K562 treated with DMSO at 1 percent for 4 hours (cell line): ENCODE measurements around the gene PDE4C. TPM values are rescaled to one million over a fixed set of nuclear protein-coding genes. Genes with fewer than 3 reads are reported as not detected.

Experiments
- total RNA-seq: library from RNA; unstranded; fragments of 300-600 nt; gene quantifications from 2 replicates; pipeline ENCODE4 v1.2.3, GENCODE V29; 2022; ENCODE audit not compliant: insufficient read depth

Gene PDE4C
- not detected in 2 replicates for total RNA-seq

DNA sequence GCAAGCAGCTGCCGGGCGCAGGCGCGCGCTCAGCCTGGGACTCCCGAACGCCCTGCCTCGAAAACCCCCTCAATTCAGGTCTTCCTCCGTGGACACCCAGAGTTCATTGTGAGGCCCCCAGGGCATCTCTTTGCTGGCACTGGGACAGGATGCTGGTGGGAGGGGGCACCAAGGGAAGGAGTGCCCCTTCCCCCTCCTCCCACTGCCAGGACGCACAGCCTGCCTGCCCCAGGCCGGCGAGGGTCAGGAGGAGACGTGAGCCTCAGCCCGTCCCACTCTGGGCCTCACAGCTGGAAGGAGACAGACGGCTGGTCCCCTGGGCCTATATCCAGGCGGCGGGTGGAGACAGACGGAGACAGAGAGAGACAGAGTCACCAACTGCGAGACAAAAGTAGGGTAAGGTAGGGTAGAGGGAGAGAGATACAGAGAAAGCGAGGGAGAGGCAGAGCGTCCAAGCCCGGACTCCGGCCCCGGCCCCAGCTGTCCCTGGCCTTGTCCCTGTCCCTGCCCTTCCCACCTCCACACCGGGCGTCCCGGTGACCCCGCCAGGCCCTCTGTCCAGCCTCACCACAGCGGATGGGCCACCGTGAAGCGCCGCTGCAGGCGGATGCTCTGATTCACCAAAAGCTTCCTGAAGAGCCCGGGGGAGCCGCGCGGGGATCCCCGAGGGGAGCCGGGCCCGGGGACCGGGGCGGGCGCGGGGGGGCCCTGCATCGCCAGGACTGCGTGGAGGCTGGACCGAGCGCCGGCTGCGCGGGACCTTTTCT, at the start of gene PDE4C:
TSS of gene PDE4C (minus strand) at position 737 of the 767 bp plus-strand sequence. CDS start at position 714, 23 bp downstream.

DNA sequence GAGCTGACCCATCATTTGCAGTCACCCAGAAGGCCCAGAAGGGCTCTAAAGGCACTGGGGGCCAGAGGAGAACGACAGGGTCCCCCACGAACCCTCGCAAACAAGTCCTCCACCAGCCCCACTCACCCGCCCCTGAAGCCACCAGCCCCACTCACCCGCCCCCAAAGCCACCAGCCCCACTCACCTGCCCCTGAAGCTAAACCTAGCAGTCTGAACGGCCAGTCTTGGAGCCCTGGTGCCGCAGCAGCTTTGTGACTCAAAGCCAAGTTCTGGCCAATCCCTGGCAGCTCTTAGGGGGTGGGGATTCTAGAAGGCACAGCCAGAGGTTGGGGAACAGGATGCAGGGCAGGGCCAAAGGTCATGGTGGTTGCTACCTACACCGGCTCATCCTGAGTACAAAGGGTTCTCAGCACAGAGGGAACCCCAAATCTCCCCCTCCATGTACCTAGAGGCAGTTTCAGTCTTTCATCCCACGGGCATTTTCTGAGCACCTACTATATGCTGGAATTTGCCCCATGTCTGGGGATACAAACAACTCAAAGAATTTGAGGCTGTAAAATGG, 48.1 kb upstream of the PDE4C start, which contains the start of gene IQCN:
TSS of gene IQCN (minus strand) at position 234 of the 562 bp plus-strand sequence. CDS start 4,974 bp downstream, outside the sequence.

GRCh38 chr19:18203863-18204393, 22.3 kb downstream of the PDE4C start, which contains the start of gene RAB3A:
Gene RAB3A (minus strand): TSS chr19:18204042. CDS start chr19:18202740, 1,302 bp downstream.

DNA sequence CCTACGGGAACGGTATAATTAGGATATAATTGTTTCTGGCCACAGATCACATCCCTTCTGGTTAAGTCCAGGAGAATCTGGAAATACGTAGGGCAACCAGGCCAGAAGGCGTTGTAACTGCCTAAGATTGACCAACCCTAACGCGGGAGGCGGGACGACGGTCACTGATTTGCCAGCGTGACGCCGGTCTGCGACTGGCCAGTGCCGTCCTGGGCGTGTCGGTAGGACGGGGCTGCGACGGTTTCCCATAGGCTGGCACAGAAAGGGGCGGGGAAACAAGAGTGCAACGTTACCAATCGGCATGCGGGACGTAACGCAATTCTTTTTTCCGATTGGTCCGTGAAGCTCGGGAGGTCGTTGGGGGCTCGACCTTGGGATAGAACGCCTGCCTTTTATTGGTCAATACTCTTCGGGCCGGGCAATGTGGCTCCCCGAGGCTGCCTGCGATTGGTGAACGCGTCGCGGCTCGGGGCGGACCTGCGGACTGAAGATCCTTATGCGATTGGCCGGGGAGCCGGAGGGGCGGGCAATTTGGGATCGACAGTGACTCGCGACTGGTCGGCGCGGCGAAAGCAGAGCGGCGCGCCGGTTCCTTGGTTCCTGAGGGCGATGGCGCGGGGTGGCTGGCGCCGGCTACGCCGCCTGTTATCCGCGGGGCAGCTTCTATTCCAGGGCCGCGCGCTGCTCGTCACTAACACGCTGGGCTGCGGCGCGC, 33.4 kb downstream of the PDE4C start, which contains the start of gene MPV17L2:
TSS of gene MPV17L2 (plus strand) at position 546 of the 715 bp plus-strand sequence. CDS start at position 610, 64 bp downstream.

Other genes with a start within 250 kb of the PDE4C start
- gene ARRDC2, start 218.3 kb downstream of the PDE4C start, total RNA-seq: 27.4 and 31.6 TPM in 2 replicates
- gene IL12RB1, start 139.5 kb downstream of the PDE4C start, total RNA-seq: not detected in 2 replicates
- 10.6 and 11.1 TPM in 2 replicates for gene MAST3, start 128.7 kb downstream of the PDE4C start, total RNA-seq
- gene PIK3R2, start 73.3 kb downstream of the PDE4C start, total RNA-seq: 10.9 and 18.2 TPM in 2 replicates
- 69.5 and 75.7 TPM in 2 replicates for gene IFI30, start 52.6 kb downstream of the PDE4C start, total RNA-seq
- gene MPV17L2, start 33.2 kb downstream of the PDE4C start, total RNA-seq: 49.2 and 61.0 TPM in 2 replicates
- 1.5 and 4.9 TPM in 2 replicates for gene RAB3A, start 22.4 kb downstream of the PDE4C start, total RNA-seq
- 2.2 and 4.1 TPM in 2 replicates for gene IQCN, start 48.0 kb upstream of the PDE4C start, total RNA-seq
- 156 and 226 TPM in 2 replicates for gene JUND, start 55.2 kb upstream of the PDE4C start, total RNA-seq
- 297 and 319 TPM in 2 replicates for gene LSM4, start 96.6 kb upstream of the PDE4C start, total RNA-seq
- 17.2 and 26.4 TPM in 2 replicates for gene PGPEP1, start 114.2 kb upstream of the PDE4C start, total RNA-seq
- gene GDF15, start 159.7 kb upstream of the PDE4C start, total RNA-seq: 320 and 331 TPM in 2 replicates
- 0.41 and 1.0 TPM in 2 replicates for gene LRRC25, start 171.2 kb upstream of the PDE4C start, total RNA-seq
- gene SSBP4, start 193.0 kb upstream of the PDE4C start, total RNA-seq: 102 and 118 TPM in 2 replicates
- 348 and 429 TPM in 2 replicates for gene ISYNA1, start 211.7 kb upstream of the PDE4C start, total RNA-seq